SK-N-SH treated with all-trans-retinoic acid at 6 μM for 48 hours (cell line): ENCODE measurements around the gene OSBPL2.

Source experiments
- BACH2 ChIP-seq: fragments of 250-450 bp; sonication (Bioruptor Pico); IDR thresholded peaks from 2 replicates; pipeline ENCODE4 v1.9.0; 2021; ENCODE audit warnings: mild to moderate bottlenecking, borderline replicate concordance
- CSDC2 ChIP-seq: fragments of 250-450 bp; sonication (Bioruptor Pico); IDR thresholded peaks from 2 replicates; pipeline ENCODE4 v1.5.0; 2020; ENCODE audit warnings: mild to moderate bottlenecking, moderate library complexity
- ESRRG ChIP-seq: fragments of 250-450 bp; sonication (Bioruptor Pico); IDR thresholded peaks from 2 replicates; pipeline ENCODE4 v1.6.1; 2021; ENCODE audit warnings: mild to moderate bottlenecking
- OSR1 ChIP-seq: fragments of 250-450 bp; sonication (Bioruptor Pico); IDR thresholded peaks from 2 replicates; pipeline ENCODE4 v1.8.0; 2022; ENCODE audit warnings: moderate library complexity, mild to moderate bottlenecking, inconsistent platforms
- RARB ChIP-seq: fragments of 250-450 bp; sonication (Bioruptor Pico); IDR thresholded peaks from 2 replicates; pipeline ENCODE4 v1.8.0; 2021; ENCODE audit warnings: mild to moderate bottlenecking, moderate library complexity
- TOX ChIP-seq: fragments of 250-450 bp; sonication (Bioruptor Pico); IDR thresholded peaks from 2 replicates; pipeline ENCODE4 v1.8.0; 2021; ENCODE audit warnings: mild to moderate bottlenecking, moderate library complexity, borderline replicate concordance
- ZFP3 ChIP-seq: fragments of 250-450 bp; sonication (Bioruptor Pico); IDR thresholded peaks from 2 replicates; pipeline ENCODE4 v1.5.0; 2020; ENCODE audit warnings: mild to moderate bottlenecking, moderate library complexity
- ZFP30 ChIP-seq: fragments of 450-650 bp; formaldehyde crosslinking; IDR thresholded peaks from 2 replicates; pipeline ENCODE4 v1.5.0; 2022; ENCODE audit warnings: mild to moderate bottlenecking, moderate library complexity
- ZNF70 ChIP-seq: fragments of 450-650 bp; formaldehyde crosslinking; IDR thresholded peaks from 2 replicates; pipeline ENCODE4 v1.5.0; 2020; ENCODE audit warnings: mild to moderate bottlenecking, moderate library complexity
- ZNF8 ChIP-seq: fragments of 450-650 bp; formaldehyde crosslinking; IDR thresholded peaks from 2 replicates; pipeline ENCODE4 v1.5.0; 2020; ENCODE audit warnings: mild to moderate bottlenecking, moderate library complexity
- TF ChIP-seq, protein P1 (sequence below): fragments of 250-450 bp; sonication (Bioruptor Pico); IDR thresholded peaks from 2 replicates; pipeline ENCODE4 v1.8.0; 2020; ENCODE audit warnings: mild to moderate bottlenecking, moderate library complexity, borderline replicate concordance
- TF ChIP-seq, protein P2 (sequence below): fragments of 250-450 bp; sonication (Bioruptor Pico); IDR thresholded peaks from 2 replicates; pipeline ENCODE4 v1.8.0; 2021; ENCODE audit warnings: low read depth, mild to moderate bottlenecking, moderate library complexity, borderline replicate concordance
- TF ChIP-seq, protein P3 (sequence below): fragments of 250-450 bp; sonication (Bioruptor Pico); IDR thresholded peaks from 2 replicates; pipeline ENCODE4 v1.5.0; 2020; ENCODE audit warnings: mild to moderate bottlenecking, moderate library complexity
- TF ChIP-seq, protein P4 (sequence below): fragments of 250-450 bp; sonication (Bioruptor Pico); IDR thresholded peaks from 2 replicates; pipeline ENCODE4 v1.5.1; 2021; ENCODE audit warnings: mild to moderate bottlenecking, moderate library complexity

DNA sequence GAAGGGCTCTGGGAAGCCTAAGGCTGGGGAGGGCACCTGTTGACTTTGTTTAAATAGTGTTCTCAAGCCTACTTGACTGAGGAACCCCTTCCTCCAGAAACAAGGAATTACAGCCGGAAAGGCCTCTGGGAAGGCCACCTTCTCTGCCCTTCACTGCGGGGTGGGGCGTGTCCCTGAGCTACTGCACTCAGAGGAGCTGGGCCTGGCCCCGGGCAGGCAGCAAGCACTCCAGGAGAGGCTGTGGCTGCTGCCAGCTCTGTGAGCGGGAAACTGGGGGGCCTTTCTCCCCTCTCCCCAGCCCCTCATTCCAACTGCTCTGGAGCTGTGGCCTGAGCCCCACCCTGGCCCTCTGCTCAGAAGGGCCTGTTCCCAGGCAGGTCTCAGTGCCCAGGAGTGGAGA lies 4.0 kb upstream of the OSBPL2 start:
- TF ChIP-seq, protein P1, sequence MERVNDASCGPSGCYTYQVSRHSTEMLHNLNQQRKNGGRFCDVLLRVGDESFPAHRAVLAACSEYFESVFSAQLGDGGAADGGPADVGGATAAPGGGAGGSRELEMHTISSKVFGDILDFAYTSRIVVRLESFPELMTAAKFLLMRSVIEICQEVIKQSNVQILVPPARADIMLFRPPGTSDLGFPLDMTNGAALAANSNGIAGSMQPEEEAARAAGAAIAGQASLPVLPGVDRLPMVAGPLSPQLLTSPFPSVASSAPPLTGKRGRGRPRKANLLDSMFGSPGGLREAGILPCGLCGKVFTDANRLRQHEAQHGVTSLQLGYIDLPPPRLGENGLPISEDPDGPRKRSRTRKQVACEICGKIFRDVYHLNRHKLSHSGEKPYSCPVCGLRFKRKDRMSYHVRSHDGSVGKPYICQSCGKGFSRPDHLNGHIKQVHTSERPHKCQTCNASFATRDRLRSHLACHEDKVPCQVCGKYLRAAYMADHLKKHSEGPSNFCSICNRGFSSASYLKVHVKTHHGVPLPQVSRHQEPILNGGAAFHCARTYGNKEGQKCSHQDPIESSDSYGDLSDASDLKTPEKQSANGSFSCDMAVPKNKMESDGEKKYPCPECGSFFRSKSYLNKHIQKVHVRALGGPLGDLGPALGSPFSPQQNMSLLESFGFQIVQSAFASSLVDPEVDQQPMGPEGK (CRISPR knock-in tag): no peak
- TF ChIP-seq TOX (CRISPR knock-in tag) (no peak), ZNF8 (no peak), OSR1 (CRISPR knock-in tag) (no peak), RARB (CRISPR knock-in tag) (no peak), ZFP3 (no peak), ZNF70 (CRISPR knock-in tag) (no peak), BACH2 (CRISPR knock-in tag) (no peak), CSDC2 (CRISPR knock-in tag) (no peak), ZFP30 (CRISPR knock-in tag) (no peak), ESRRG (CRISPR knock-in tag) (no peak)
- TF ChIP-seq, protein P2, sequence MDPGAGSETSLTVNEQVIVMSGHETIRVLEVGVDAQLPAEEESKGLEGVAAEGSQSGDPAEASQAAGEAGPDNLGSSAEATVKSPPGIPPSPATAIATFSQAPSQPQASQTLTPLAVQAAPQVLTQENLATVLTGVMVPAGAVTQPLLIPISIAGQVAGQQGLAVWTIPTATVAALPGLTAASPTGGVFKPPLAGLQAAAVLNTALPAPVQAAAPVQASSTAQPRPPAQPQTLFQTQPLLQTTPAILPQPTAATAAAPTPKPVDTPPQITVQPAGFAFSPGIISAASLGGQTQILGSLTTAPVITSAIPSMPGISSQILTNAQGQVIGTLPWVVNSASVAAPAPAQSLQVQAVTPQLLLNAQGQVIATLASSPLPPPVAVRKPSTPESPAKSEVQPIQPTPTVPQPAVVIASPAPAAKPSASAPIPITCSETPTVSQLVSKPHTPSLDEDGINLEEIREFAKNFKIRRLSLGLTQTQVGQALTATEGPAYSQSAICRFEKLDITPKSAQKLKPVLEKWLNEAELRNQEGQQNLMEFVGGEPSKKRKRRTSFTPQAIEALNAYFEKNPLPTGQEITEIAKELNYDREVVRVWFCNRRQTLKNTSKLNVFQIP (CRISPR knock-in tag): no peak
- TF ChIP-seq, protein P3, sequence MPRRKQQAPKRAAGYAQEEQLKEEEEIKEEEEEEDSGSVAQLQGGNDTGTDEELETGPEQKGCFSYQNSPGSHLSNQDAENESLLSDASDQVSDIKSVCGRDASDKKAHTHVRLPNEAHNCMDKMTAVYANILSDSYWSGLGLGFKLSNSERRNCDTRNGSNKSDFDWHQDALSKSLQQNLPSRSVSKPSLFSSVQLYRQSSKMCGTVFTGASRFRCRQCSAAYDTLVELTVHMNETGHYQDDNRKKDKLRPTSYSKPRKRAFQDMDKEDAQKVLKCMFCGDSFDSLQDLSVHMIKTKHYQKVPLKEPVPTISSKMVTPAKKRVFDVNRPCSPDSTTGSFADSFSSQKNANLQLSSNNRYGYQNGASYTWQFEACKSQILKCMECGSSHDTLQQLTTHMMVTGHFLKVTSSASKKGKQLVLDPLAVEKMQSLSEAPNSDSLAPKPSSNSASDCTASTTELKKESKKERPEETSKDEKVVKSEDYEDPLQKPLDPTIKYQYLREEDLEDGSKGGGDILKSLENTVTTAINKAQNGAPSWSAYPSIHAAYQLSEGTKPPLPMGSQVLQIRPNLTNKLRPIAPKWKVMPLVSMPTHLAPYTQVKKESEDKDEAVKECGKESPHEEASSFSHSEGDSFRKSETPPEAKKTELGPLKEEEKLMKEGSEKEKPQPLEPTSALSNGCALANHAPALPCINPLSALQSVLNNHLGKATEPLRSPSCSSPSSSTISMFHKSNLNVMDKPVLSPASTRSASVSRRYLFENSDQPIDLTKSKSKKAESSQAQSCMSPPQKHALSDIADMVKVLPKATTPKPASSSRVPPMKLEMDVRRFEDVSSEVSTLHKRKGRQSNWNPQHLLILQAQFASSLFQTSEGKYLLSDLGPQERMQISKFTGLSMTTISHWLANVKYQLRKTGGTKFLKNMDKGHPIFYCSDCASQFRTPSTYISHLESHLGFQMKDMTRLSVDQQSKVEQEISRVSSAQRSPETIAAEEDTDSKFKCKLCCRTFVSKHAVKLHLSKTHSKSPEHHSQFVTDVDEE (CRISPR knock-in tag): no peak
- TF ChIP-seq, protein P4, sequence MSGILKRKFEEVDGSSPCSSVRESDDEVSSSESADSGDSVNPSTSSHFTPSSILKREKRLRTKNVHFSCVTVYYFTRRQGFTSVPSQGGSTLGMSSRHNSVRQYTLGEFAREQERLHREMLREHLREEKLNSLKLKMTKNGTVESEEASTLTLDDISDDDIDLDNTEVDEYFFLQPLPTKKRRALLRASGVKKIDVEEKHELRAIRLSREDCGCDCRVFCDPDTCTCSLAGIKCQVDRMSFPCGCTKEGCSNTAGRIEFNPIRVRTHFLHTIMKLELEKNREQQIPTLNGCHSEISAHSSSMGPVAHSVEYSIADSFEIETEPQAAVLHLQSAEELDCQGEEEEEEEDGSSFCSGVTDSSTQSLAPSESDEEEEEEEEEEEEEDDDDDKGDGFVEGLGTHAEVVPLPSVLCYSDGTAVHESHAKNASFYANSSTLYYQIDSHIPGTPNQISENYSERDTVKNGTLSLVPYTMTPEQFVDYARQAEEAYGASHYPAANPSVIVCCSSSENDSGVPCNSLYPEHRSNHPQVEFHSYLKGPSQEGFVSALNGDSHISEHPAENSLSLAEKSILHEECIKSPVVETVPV (CRISPR knock-in tag): no peak
